GM19438 (cell line): ENCODE data around the gene AWAT2.

Experiments
- ATAC-seq: cut with Tn5 transposase; IDR thresholded peaks from one replicate; pipeline ENCODE4 v1.9.1; 2021; ENCODE audit warnings: low read depth; ENCODE audit not compliant: unreplicated experiment

AWAT2 gene

GRCh38 chrX:70042399-70043371, 7.1 kb downstream of the AWAT2 start:
- ATAC-seq: no peak

- ATAC-seq: no peak
These were observed 7.7 kb downstream of the AWAT2 start for GRCh38 chrX:70041993-70042392.

- no peak for ATAC-seq
These were observed 10.0 kb downstream of the AWAT2 start for GRCh38 chrX:70039758-70040157.

GRCh38 chrX:70038951-70039350, 10.8 kb downstream of the AWAT2 start:
- no peak for ATAC-seq

GRCh38 chrX:70038515-70038914, 11.2 kb downstream of the AWAT2 start:
- no peak for ATAC-seq

- no peak for ATAC-seq
These were observed 15.1 kb downstream of the AWAT2 start for GRCh38 chrX:70034646-70035045.

GRCh38 chrX:70033348-70034051, 16.2 kb downstream of the AWAT2 start:
- ATAC-seq: no peak

- no peak for ATAC-seq
These were observed 16.9 kb downstream of the AWAT2 start for GRCh38 chrX:70032792-70033191.

GRCh38 chrX:70030301-70030767, 19.4 kb downstream of the AWAT2 start:
- ATAC-seq: no peak

- ATAC-seq: no peak
These were observed 19.9 kb downstream of the AWAT2 start for GRCh38 chrX:70029863-70030262.

GRCh38 chrX:70026851-70027200, 22.9 kb downstream of the AWAT2 start:
- ATAC-seq: no peak

GRCh38 chrX:70026112-70026850, 23.5 kb downstream of the AWAT2 start:
- ATAC-seq: no peak

GRCh38 chrX:70025464-70025863, 24.3 kb downstream of the AWAT2 start:
- no peak for ATAC-seq

- ATAC-seq: no peak
These were observed 27.1 kb downstream of the AWAT2 start for GRCh38 chrX:70022616-70023015.

GRCh38 chrX:70016513-70016912, 33.2 kb downstream of the AWAT2 start:
- ATAC-seq: no peak

GRCh38 chrX:70013466-70014381, 36.0 kb downstream of the AWAT2 start:
- ATAC-seq: no peak

- no peak for ATAC-seq
These were observed 37.0 kb downstream of the AWAT2 start for GRCh38 chrX:70012756-70013155.

- no peak for ATAC-seq
These were observed 39.8 kb downstream of the AWAT2 start for GRCh38 chrX:70009970-70010369.

- ATAC-seq: no peak
These were observed 40.7 kb downstream of the AWAT2 start for GRCh38 chrX:70009049-70009448.

GRCh38 chrX:70007946-70008345, 41.8 kb downstream of the AWAT2 start:
- ATAC-seq: no peak
